GM12872 (cell line): ENCODE measurements around the gene EFCAB10.

Source experiments
- TF ChIP-seq, protein P1 (sequence below): IDR thresholded peaks from 3 replicates; pipeline ENCODE4 v1.5.1; 2011; ENCODE audit warnings: low read depth, mild to moderate bottlenecking, low read length, moderate library complexity; ENCODE audit not compliant: insufficient read depth

Gene EFCAB10

DNA sequence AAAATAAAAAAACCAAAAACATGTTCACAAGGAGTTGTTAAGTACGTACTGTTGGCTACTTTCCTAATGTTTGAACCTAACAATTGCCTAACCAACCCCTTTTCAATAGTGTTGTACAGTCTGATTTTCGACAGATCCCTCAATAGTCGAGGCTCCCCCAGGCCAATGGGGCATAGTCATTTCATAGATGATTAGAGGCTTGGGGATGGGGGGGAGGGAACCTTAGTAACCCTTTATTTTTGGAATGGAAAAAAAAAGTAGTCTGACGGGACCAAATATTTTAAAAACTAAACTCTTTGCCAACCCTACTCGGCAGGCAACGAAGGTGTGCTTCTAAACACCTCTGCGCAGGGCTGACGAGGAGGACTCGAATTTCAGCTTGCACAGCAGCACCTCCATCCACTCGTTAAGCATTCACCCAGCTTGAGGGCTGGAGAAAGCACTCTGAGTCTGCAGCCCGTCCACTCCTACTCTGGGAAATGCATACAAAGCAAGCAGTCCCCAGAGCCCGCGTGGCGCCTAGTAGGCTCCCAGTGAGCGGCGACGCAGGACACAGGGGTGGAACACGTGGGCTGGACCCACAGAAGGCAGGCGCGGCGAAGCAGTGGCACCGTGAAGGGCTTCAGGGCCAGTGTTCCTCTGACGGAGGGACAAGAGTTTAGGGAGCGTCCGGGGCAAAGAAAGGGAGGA, 60.1 kb downstream of the EFCAB10 start:
- TF ChIP-seq, protein P1, sequence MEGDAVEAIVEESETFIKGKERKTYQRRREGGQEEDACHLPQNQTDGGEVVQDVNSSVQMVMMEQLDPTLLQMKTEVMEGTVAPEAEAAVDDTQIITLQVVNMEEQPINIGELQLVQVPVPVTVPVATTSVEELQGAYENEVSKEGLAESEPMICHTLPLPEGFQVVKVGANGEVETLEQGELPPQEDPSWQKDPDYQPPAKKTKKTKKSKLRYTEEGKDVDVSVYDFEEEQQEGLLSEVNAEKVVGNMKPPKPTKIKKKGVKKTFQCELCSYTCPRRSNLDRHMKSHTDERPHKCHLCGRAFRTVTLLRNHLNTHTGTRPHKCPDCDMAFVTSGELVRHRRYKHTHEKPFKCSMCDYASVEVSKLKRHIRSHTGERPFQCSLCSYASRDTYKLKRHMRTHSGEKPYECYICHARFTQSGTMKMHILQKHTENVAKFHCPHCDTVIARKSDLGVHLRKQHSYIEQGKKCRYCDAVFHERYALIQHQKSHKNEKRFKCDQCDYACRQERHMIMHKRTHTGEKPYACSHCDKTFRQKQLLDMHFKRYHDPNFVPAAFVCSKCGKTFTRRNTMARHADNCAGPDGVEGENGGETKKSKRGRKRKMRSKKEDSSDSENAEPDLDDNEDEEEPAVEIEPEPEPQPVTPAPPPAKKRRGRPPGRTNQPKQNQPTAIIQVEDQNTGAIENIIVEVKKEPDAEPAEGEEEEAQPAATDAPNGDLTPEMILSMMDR: no peak

DNA sequence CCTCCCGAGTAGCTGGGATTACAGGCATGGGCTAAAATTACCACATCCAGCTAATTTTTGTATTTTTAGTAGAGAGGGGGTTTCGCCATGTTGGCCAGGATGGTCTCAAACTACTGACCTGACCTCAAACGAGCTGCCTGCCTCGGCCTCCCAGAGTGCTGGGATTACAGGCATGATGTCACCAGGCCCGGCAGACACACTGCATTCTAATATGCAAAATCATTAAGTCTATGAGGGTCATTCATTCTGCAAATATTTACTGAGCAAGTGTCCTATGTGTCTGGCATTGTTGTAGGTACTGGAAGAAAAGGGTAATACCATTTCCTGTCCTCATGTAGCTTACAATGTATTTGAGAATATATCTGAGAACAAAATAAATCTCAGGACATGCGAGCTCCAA, 61.9 kb downstream of the EFCAB10 start:
- TF ChIP-seq, protein P1: no peak
